HUES48 (cell line): Measurements from ENCODE around the gene L3MBTL4.

Source experiments
- H3K27ac ChIP-seq: one replicate; pipeline ENCODE4 v1.7.0; 2013; ENCODE audit warnings: low read depth, low read length, inconsistent platforms
- H3K27me3 ChIP-seq: 2 replicates; pipeline ENCODE4 v1.6.1; 2013; ENCODE audit warnings: mild to moderate bottlenecking, low read length; ENCODE audit not compliant: control insufficient read depth, insufficient read depth
- H3K36me3 ChIP-seq: 2 replicates; pipeline ENCODE4 v1.6.1; 2013; ENCODE audit warnings: low read length; ENCODE audit not compliant: control insufficient read depth, insufficient read depth
- H3K4me1 ChIP-seq: 2 replicates; pipeline ENCODE4 v1.6.1; 2013; ENCODE audit warnings: mild to moderate bottlenecking, low read length; ENCODE audit not compliant: control insufficient read depth, insufficient read depth
- H3K4me3 ChIP-seq: 2 replicates; pipeline ENCODE4 v1.5.1; 2013; ENCODE audit warnings: mild to moderate bottlenecking, low read depth, low read length
- H3K9ac ChIP-seq: 2 replicates; pipeline ENCODE4 v1.6.1; 2013; ENCODE audit warnings: mild to moderate bottlenecking, low read depth, low read length, moderate library complexity
- H3K9me3 ChIP-seq: 2 replicates; pipeline ENCODE4 v1.6.1; 2013; ENCODE audit warnings: low read length; ENCODE audit not compliant: control insufficient read depth, insufficient read depth

L3MBTL4 gene

DNA sequence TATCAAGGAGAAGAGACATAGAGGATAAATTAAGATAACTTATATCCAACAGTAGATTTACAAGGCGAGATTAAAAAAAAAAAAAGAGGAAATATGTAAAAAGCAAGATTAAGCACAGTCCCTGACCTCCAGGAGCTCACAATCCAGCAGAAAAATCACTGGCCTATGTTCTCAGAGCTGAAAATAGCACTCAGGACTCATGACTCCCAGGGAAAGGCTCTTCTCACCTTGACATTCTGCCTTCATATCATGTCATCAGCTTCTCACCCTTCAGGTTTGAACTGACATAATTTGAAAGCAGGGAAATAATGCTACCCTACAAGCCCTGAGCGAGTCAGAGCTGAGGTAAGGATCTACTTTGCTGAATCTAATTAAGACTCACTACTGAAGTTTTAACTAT lies 82.8 kb downstream of the L3MBTL4 start:
- Histone ChIP-seq H3K4me3 (no peak overlapping the region), H3K4me1 (no peaks in the 10 kb centered on the region), H3K9me3 (no peaks in the 10 kb centered on the region; the same call in 1 of the 2 replicates), H3K9ac (no peak overlapping the region), H3K27me3 (no peaks in the 10 kb centered on the region), H3K36me3 (no peaks in the 10 kb centered on the region), H3K27ac (no peak overlapping the region)

GRCh38 chr18:6330786-6331185 lies 83.9 kb downstream of the L3MBTL4 start:
- Histone ChIP-seq H3K9ac (no peak overlapping the region), H3K27me3 (no peaks in the 10 kb centered on the region), H3K27ac (no peak overlapping the region), H3K9me3 (no peaks in the 10 kb centered on the region; the same call in 1 of the 2 replicates), H3K36me3 (no peaks in the 10 kb centered on the region), H3K4me1 (no peaks in the 10 kb centered on the region), H3K4me3 (no peak overlapping the region)

DNA sequence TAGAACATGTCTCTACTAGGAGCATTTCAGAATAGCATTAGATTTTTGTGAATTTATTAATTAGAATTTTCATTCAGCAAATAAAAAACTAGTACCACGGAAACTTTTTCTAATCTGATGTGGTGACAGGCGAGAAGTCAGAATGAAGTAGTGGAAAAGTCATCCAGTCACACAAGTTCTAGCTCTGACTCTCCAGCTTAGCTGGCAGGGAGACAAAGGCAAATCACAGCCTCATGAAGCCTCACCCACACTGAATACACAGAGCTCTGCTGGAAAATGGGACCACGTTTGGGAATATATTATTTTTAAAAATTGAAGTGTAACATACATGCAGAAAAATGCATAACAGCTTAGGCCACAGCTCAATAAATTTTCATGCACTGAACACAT lies 86.1 kb downstream of the L3MBTL4 start:
- Histone ChIP-seq H3K36me3 (no peaks in the 10 kb centered on the region), H3K4me1 (no peaks in the 10 kb centered on the region), H3K4me3 (no peak overlapping the region), H3K9ac (no peak overlapping the region), H3K27me3 (no peaks in the 10 kb centered on the region), H3K9me3 (peaks cover 13% of the 10 kb centered on the region), H3K27ac (no peak overlapping the region)

DNA sequence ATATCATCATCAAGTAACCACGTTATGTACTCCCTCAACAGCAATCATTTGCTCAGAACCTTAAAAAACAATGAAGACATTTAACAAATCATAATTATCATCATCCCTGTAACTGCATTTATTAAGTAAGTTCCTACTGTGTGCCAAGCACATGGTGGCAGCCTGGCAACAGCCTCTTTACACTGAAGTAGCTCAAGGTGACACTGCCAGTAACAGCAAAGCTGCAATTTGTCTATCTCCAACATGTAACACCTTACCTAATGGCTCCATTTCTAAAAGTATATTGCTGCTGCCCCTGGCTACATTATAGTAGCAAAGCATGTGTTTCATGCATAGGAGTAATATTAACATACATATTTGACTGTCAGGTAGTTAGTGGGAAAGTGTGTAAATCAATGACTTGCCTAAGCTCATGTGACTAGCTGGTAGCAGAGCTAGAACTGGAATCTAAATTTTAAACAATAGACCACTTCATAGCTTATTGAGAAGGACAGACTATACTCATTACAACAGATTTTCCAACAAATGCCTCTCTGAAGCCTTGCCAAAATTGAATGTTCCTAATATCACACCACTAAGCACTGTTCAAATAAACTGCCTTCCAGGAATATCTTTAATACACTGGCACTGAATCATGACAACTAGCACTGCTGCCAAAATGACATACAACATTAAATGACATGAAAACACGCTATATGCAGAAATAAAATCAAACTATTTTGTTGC lies 86.7 kb downstream of the L3MBTL4 start:
- H3K4me3 ChIP-seq = no peak overlapping the region
- no peak overlapping the region for H3K9ac ChIP-seq
- no peaks in the 10 kb centered on the region for H3K27me3 ChIP-seq
- no peak overlapping the region for H3K27ac ChIP-seq
- no peaks in the 10 kb centered on the region for H3K36me3 ChIP-seq
- no peaks in the 10 kb centered on the region for H3K4me1 ChIP-seq
- H3K9me3 ChIP-seq = peaks cover 18% of the 10 kb centered on the region

DNA sequence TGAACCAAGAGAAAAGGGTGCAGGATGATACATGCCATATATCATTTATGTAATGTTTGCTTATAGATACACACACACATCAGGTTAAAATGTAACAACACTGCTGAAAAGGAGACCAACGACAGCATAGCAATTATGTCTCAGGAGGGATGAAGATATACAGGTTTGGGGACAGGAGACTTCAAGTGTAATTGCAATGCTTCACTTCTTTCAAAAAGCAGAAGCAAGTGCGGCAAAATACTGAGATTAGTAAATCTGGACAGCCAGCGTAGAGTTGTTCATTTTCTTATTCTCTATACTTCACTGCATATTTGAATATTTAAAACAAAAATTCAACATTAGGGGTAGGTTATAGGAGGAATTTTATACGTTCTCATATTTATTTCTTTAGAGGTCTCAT lies 87.2 kb downstream of the L3MBTL4 start:
- Histone ChIP-seq H3K4me3 (no peak overlapping the region), H3K27ac (no peak overlapping the region), H3K36me3 (no peaks in the 10 kb centered on the region), H3K4me1 (no peaks in the 10 kb centered on the region), H3K9me3 (peaks cover 22% of the 10 kb centered on the region), H3K27me3 (no peaks in the 10 kb centered on the region), H3K9ac (no peak overlapping the region)

DNA sequence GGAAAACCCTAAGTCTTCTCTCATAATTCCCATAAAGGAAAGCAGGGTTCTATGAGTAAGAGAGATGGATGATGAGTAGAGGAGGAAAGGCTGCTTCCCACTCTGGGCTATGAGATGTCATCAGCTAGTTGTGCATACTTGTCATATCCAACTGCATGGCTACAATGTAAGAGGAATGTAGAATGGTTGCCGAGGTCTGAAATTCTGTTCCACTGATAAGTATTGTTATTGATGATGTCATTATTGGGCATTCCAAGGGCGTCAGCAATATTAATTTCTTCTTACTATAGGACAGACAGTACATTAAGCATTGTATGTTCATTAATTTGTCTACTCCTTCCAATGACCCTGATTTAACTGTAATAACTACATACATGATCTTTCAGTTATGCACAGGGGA lies 88.1 kb downstream of the L3MBTL4 start:
- Histone ChIP-seq H3K27ac (no peak overlapping the region), H3K9me3 (peaks cover 22% of the 10 kb centered on the region), H3K4me3 (no peak overlapping the region), H3K27me3 (no peaks in the 10 kb centered on the region), H3K36me3 (no peaks in the 10 kb centered on the region), H3K4me1 (no peaks in the 10 kb centered on the region), H3K9ac (no peak overlapping the region)

DNA sequence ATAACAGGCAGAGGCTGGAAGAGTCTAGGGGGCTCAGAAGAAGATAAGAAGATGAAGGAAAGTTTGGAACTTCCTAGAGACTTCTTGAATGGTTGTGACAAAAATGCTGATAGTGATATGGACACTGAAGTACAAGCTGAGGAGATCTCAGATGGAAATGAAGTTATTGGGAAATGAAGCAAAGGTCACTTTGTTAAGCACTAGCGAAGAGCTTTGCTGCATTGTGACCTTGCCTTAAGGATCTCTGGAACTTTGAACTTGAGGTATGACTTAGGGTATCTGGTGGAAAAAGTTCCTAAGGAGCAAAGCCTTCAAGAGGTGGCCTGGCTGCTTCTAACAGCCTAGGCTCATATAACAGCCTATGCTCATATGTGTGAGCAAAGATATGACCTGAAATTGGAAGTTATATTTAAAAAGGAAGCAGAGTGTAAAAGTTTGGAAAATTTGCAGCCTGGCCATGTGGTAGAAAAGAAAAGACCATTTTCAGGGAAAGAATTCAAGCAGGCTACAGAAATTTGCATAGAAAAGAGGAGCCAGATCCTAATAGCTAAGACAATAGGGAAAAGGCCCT lies 91.3 kb downstream of the L3MBTL4 start:
- peaks cover 22% of the 10 kb centered on the region for H3K9me3 ChIP-seq
- H3K4me1 ChIP-seq = no peaks in the 10 kb centered on the region

GRCh38 chr18:6315517-6316331 lies 99.0 kb downstream of the L3MBTL4 start:
- H3K27me3 ChIP-seq = no peaks in the 10 kb centered on the region
- H3K9me3 ChIP-seq = no peaks in the 10 kb centered on the region
- H3K27ac ChIP-seq = no peak overlapping the region
- no peaks in the 10 kb centered on the region for H3K36me3 ChIP-seq
- H3K4me1 ChIP-seq = no peaks in the 10 kb centered on the region
- H3K4me3 ChIP-seq = no peak overlapping the region
- H3K9ac ChIP-seq = no peak overlapping the region

More for the DNA sequence above, 91.3 kb downstream of the L3MBTL4 start:
- Histone ChIP-seq H3K36me3 (no peaks in the 10 kb centered on the region), H3K9ac (no peak overlapping the region), H3K27ac (no peak overlapping the region), H3K4me3 (no peak overlapping the region), H3K27me3 (no peaks in the 10 kb centered on the region)

DNA sequence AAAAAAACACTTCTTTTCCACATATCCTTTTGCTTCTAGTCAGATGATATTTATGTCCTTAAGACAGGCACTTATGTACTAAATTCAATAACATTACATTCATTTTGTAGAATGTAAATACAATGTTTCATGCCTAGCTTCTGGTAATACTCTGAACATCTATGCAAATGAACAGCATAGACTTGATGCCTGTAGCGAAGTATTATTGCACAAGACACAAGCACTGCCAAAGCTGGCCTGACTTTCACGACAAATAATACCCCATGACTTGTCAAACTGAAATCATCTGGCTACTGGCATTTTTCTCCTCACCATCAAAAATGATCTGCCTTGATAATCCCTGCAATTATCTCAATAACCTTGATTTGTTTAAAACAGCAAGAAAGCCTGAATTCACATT lies 101.3 kb downstream of the L3MBTL4 start:
- H3K27me3 ChIP-seq = no peaks in the 10 kb centered on the region
- H3K36me3 ChIP-seq = no peaks in the 10 kb centered on the region
- no peaks in the 10 kb centered on the region for H3K4me1 ChIP-seq
- H3K4me3 ChIP-seq = no peak overlapping the region
- H3K27ac ChIP-seq = no peak overlapping the region
- no peaks in the 10 kb centered on the region for H3K9me3 ChIP-seq
- H3K9ac ChIP-seq = no peak overlapping the region

DNA sequence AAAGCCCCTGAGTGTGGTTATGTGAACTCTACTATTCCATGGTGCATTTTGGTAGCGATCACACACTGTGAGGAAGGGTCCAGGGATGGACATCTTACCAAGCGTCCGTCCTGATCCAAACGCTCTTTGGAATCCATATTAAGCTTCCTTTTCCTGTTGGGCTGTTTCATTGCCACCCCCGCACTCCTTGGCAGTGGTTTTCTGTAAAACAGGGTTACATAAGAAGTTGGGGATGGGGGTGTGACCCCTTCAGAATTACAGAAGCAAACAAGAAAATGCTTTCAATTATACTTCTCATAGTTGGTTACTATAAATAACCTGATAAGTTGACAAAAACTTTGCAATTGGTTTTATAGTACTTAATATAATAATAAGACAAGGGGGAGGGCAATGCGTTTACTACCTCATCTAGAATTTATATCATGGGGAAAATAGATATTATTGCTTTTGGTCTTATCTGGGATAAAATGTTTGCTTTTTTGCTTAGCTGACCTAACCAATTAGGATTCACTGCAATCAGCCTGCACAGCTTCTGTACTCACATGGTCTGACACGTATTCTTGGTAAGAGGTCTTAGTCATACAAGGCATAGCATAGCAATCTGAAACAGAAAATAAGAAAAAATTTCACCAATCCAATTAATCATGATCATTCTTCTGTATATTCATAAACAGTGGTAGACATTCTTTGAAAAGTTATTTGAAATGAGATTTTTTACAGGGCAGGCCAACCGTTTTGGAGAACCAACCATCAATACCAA lies 103.1 kb downstream of the L3MBTL4 start:
- Histone ChIP-seq H3K27ac (no peak overlapping the region), H3K36me3 (no peaks in the 10 kb centered on the region), H3K27me3 (no peaks in the 10 kb centered on the region), H3K4me1 (no peaks in the 10 kb centered on the region), H3K4me3 (no peak overlapping the region), H3K9ac (no peak overlapping the region), H3K9me3 (no peaks in the 10 kb centered on the region)
